Retinal pigment epithelial cell (primary cell): ENCODE measurements around the gene LRPPRC.

Experiments
- DNase-seq: peaks from one replicate; pipeline ENCODE4 v3.0.0-alpha.2; 2010; ENCODE audit warnings: low read depth
- H3K4me3 ChIP-seq: 2 replicates; pipeline ENCODE4 v1.5.1; 2011; ENCODE audit warnings: mild to moderate bottlenecking, low read length, control low read depth, moderate library complexity
- TF ChIP-seq, protein P1 (sequence below): conservative IDR thresholded peaks from 2 replicates; pipeline ENCODE4 v1.5.1; 2011; ENCODE audit warnings: low read depth, low read length, control low read depth, inconsistent platforms

LRPPRC gene

DNA sequence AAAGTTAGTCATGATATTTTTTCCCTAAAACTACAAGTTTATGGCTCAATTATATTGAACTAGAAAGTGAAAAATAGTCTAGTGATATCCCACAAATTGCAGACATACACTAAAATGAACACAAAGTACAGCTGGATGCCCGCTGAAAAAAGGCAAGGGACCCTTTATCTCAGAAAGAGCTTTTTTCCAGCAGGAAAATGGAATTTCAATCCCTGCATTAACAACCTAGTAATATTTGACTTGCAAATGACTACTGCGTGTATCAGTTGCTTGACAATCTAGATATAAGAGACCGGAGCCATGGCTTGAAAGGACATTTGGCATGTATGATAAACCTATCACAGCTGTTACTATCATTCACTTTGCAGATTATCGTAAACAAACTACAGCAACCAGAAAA is 49.1 kb downstream of the LRPPRC start:
- TF ChIP-seq, protein P1, sequence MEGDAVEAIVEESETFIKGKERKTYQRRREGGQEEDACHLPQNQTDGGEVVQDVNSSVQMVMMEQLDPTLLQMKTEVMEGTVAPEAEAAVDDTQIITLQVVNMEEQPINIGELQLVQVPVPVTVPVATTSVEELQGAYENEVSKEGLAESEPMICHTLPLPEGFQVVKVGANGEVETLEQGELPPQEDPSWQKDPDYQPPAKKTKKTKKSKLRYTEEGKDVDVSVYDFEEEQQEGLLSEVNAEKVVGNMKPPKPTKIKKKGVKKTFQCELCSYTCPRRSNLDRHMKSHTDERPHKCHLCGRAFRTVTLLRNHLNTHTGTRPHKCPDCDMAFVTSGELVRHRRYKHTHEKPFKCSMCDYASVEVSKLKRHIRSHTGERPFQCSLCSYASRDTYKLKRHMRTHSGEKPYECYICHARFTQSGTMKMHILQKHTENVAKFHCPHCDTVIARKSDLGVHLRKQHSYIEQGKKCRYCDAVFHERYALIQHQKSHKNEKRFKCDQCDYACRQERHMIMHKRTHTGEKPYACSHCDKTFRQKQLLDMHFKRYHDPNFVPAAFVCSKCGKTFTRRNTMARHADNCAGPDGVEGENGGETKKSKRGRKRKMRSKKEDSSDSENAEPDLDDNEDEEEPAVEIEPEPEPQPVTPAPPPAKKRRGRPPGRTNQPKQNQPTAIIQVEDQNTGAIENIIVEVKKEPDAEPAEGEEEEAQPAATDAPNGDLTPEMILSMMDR, result no peak
- DNase-seq, result no peak
- no peak overlapping the region for H3K4me3 ChIP-seq

- no peak overlapping the region for H3K4me3 ChIP-seq
- TF ChIP-seq, protein P1, result no peak
- no peak for DNase-seq
Measured at GRCh38 chr2:43945439-43945838, 50.4 kb downstream of the LRPPRC start.

GRCh38 chr2:43944915-43945314 is 50.9 kb downstream of the LRPPRC start:
- TF ChIP-seq, protein P1, result no peak

GRCh38 chr2:43943809-43944452 is 51.9 kb downstream of the LRPPRC start:
- TF ChIP-seq, protein P1, result no peak
- no peak for DNase-seq
- H3K4me3 ChIP-seq, result no peak overlapping the region

More at GRCh38 chr2:43944915-43945314, 50.9 kb downstream of the LRPPRC start:
- DNase-seq, result no peak
- no peak overlapping the region for H3K4me3 ChIP-seq

- no peak overlapping the region for H3K4me3 ChIP-seq
- no peak for DNase-seq
- TF ChIP-seq, protein P1, result no peak
Measured at GRCh38 chr2:43943323-43943722, 52.5 kb downstream of the LRPPRC start.

- H3K4me3 ChIP-seq, result no peak overlapping the region
- TF ChIP-seq, protein P1, result no peak
- no peak for DNase-seq
Measured at GRCh38 chr2:43942881-43943280, 52.9 kb downstream of the LRPPRC start.

DNA sequence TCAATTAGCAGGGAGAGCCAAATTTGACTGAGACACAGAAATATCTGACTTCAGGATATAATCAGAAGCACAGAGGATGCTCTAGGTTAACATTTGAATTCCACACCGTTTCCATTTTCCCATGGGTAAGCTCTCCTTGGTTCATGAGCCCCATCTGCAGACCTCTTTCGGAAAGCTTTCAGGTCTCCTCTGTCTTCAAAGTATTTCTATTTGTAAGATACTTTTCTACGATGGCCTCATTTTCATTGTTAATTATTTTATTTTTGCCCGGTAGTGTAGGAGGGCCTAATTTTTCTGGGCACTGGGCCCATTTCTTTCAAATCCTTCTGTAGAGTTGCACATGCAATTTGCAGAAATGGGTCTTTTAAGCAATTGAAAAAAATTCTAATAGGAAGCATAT is 53.8 kb downstream of the LRPPRC start:
- TF ChIP-seq, protein P1, result no peak
- no peak for DNase-seq

More for the DNA sequence above, 53.8 kb downstream of the LRPPRC start:
- H3K4me3 ChIP-seq, result no peak overlapping the region
